ENCODE data around the gene SLC35F6.

DNA sequence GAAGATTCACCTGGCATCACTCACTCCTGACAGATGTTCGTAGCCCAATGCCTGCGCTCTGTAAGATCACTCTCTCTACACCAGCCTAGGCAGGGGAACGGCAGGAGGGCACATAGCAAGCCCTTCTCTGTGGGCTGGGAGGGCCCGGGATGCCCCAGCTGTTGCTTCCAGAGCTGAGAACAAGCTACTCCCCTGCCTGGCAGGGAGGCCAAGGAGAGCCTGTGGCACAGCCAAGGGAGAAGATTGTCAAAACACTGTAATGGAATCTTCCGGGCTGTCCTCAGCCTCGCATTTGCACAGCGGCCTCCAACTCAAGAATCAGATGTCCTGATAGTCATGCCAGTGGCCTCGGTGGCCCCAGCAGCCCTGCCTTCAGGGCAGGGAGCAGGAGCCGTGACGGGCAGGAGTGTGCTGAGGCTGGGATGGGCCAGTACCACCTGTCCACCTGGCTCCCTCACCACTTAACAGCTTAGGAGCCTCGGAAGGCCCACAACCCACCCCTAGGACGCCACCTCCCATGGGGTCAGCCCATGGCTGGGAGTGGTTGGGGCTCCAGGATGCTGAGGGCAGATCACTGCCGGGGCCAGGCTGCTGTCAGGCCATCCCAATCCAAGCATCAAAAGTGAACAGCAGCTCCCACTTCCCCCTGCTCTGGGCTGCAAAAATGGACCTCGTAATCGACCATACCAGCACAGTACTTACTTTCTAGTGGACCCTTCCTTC is 21.9 kb upstream of the SLC35F6 start:
- TF ChIP-seq, protein P1, sequence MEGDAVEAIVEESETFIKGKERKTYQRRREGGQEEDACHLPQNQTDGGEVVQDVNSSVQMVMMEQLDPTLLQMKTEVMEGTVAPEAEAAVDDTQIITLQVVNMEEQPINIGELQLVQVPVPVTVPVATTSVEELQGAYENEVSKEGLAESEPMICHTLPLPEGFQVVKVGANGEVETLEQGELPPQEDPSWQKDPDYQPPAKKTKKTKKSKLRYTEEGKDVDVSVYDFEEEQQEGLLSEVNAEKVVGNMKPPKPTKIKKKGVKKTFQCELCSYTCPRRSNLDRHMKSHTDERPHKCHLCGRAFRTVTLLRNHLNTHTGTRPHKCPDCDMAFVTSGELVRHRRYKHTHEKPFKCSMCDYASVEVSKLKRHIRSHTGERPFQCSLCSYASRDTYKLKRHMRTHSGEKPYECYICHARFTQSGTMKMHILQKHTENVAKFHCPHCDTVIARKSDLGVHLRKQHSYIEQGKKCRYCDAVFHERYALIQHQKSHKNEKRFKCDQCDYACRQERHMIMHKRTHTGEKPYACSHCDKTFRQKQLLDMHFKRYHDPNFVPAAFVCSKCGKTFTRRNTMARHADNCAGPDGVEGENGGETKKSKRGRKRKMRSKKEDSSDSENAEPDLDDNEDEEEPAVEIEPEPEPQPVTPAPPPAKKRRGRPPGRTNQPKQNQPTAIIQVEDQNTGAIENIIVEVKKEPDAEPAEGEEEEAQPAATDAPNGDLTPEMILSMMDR (IDR thresholded peaks at IDR 0.05 in 2 of 3, conservative IDR thresholded peaks at IDR 0.05 in 1 of 3; ENCODE audit: insufficient read depth in 2 of 3, low read depth in 1 of 3, low read length in 3 of 3), result no peak
- TF ChIP-seq ZNF766 (CRISPR knock-in tag; conservative IDR thresholded peaks at IDR 0.05) (no peak), ZNF274 (IDR thresholded peaks at IDR 0.05; ENCODE audit: borderline replicate concordance, low read depth, low read length) (no peak), TARDBP (IDR thresholded peaks at IDR 0.05) (no peak), ZFX (CRISPR knock-in tag; IDR thresholded peaks at IDR 0.05) (no peak), ZNF780A (CRISPR knock-in tag; IDR thresholded peaks at IDR 0.05) (no peak), NR2C2 (CRISPR knock-in tag; IDR thresholded peaks at IDR 0.05) (no peak), NR2C2 (tag; IDR thresholded peaks at IDR 0.05) (no peak), TOE1 (IDR thresholded peaks at IDR 0.05; ENCODE audit: borderline replicate concordance) (no peak), TOE1 (CRISPR knock-in tag; IDR thresholded peaks at IDR 0.05; ENCODE audit: borderline replicate concordance, low read depth) (no peak), GATA2 (CRISPR knock-in tag; IDR thresholded peaks at IDR 0.05) (no peak), ZNF717 (CRISPR knock-in tag; IDR thresholded peaks at IDR 0.05) (no peak)
- TF ChIP-seq, protein P2, sequence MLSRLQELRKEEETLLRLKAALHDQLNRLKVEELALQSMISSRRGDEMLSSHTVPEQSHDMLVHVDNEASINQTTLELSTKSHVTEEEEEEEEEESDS (CRISPR knock-in tag; IDR thresholded peaks at IDR 0.05), result no peak
- TF ChIP-seq, protein P3, sequence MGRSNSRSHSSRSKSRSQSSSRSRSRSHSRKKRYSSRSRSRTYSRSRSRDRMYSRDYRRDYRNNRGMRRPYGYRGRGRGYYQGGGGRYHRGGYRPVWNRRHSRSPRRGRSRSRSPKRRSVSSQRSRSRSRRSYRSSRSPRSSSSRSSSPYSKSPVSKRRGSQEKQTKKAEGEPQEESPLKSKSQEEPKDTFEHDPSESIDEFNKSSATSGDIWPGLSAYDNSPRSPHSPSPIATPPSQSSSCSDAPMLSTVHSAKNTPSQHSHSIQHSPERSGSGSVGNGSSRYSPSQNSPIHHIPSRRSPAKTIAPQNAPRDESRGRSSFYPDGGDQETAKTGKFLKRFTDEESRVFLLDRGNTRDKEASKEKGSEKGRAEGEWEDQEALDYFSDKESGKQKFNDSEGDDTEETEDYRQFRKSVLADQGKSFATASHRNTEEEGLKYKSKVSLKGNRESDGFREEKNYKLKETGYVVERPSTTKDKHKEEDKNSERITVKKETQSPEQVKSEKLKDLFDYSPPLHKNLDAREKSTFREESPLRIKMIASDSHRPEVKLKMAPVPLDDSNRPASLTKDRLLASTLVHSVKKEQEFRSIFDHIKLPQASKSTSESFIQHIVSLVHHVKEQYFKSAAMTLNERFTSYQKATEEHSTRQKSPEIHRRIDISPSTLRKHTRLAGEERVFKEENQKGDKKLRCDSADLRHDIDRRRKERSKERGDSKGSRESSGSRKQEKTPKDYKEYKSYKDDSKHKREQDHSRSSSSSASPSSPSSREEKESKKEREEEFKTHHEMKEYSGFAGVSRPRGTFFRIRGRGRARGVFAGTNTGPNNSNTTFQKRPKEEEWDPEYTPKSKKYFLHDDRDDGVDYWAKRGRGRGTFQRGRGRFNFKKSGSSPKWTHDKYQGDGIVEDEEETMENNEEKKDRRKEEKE (IDR thresholded peaks at IDR 0.05; ENCODE audit: borderline replicate concordance in 1 of 2, control insufficient read depth in 1 of 2, low read depth in 2 of 2, low read length in 1 of 2), result no peak
- TF ChIP-seq, protein P4, sequence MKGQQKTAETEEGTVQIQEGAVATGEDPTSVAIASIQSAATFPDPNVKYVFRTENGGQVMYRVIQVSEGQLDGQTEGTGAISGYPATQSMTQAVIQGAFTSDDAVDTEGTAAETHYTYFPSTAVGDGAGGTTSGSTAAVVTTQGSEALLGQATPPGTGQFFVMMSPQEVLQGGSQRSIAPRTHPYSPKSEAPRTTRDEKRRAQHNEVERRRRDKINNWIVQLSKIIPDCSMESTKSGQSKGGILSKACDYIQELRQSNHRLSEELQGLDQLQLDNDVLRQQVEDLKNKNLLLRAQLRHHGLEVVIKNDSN (CRISPR knock-in tag; IDR thresholded peaks at IDR 0.05), result no peak
- TF ChIP-seq, protein P5, sequence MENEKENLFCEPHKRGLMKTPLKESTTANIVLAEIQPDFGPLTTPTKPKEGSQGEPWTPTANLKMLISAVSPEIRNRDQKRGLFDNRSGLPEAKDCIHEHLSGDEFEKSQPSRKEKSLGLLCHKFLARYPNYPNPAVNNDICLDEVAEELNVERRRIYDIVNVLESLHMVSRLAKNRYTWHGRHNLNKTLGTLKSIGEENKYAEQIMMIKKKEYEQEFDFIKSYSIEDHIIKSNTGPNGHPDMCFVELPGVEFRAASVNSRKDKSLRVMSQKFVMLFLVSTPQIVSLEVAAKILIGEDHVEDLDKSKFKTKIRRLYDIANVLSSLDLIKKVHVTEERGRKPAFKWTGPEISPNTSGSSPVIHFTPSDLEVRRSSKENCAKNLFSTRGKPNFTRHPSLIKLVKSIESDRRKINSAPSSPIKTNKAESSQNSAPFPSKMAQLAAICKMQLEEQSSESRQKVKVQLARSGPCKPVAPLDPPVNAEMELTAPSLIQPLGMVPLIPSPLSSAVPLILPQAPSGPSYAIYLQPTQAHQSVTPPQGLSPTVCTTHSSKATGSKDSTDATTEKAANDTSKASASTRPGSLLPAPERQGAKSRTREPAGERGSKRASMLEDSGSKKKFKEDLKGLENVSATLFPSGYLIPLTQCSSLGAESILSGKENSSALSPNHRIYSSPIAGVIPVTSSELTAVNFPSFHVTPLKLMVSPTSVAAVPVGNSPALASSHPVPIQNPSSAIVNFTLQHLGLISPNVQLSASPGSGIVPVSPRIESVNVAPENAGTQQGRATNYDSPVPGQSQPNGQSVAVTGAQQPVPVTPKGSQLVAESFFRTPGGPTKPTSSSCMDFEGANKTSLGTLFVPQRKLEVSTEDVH (IDR thresholded peaks at IDR 0.05; ENCODE audit: low read depth, partially characterized antibody), result no peak

All from K562 (cell line).